Measurements from ENCODE around the gene CTBP1.

- TF ChIP-seq RXRA (IDR thresholded peaks at IDR 0.05; ENCODE audit: insufficient read depth, low read depth, low read length) (no peak), JUN (IDR thresholded peaks at IDR 0.05; ENCODE audit: low read depth, low read length) (no peak), YY1 (IDR thresholded peaks at IDR 0.05; ENCODE audit: low read depth, low read length) (no peak), SUZ12 (IDR thresholded peaks at IDR 0.05; ENCODE audit: low read length) (no peak), RFX5 (IDR thresholded peaks at IDR 0.05; ENCODE audit: borderline replicate concordance, low read depth, low read length) (no peak), TCF12 (IDR thresholded peaks at IDR 0.05; ENCODE audit: low read depth, low read length) (no peak), SIN3A (conservative IDR thresholded peaks at IDR 0.05 in 1 of 2, IDR thresholded peaks at IDR 0.05 in 1 of 2; ENCODE audit: low read depth in 1 of 2, low read length in 2 of 2) (no peak), JUND (IDR thresholded peaks at IDR 0.05; ENCODE audit: low read length) (no peak), POLR2AphosphoS5 (IDR thresholded peaks at IDR 0.05; ENCODE audit: low read depth, low read length) (no peak), CEBPB (IDR thresholded peaks at IDR 0.05; ENCODE audit: low read depth, low read length) (no peak), RAD21 (IDR thresholded peaks at IDR 0.05 in 1 of 2, conservative IDR thresholded peaks at IDR 0.05 in 1 of 2; ENCODE audit: low read depth in 2 of 2, low read length in 2 of 2) (no peak), CBX8 (IDR thresholded peaks at IDR 0.05; ENCODE audit: borderline replicate concordance, low read depth, low read length) (no peak)
- TF ChIP-seq, protein P1, sequence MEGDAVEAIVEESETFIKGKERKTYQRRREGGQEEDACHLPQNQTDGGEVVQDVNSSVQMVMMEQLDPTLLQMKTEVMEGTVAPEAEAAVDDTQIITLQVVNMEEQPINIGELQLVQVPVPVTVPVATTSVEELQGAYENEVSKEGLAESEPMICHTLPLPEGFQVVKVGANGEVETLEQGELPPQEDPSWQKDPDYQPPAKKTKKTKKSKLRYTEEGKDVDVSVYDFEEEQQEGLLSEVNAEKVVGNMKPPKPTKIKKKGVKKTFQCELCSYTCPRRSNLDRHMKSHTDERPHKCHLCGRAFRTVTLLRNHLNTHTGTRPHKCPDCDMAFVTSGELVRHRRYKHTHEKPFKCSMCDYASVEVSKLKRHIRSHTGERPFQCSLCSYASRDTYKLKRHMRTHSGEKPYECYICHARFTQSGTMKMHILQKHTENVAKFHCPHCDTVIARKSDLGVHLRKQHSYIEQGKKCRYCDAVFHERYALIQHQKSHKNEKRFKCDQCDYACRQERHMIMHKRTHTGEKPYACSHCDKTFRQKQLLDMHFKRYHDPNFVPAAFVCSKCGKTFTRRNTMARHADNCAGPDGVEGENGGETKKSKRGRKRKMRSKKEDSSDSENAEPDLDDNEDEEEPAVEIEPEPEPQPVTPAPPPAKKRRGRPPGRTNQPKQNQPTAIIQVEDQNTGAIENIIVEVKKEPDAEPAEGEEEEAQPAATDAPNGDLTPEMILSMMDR (IDR thresholded peaks at IDR 0.05; ENCODE audit: control extremely low read depth in 1 of 3, insufficient read depth in 1 of 3, low read depth in 1 of 3, low read length in 3 of 3), result no peak
Observed at GRCh38 chr4:1211371-1211770, 37.6 kb downstream of the CTBP1 start.
